Karpas-422 (cell line): ENCODE data around the gene DAPK2. TPM values are rescaled to one million over a fixed set of nuclear protein-coding genes. Genes with fewer than 3 reads are reported as not detected.

Experiments used
- DNase-seq: peaks from one replicate; pipeline ENCODE4 v3.0.0-alpha.2; 2015
- H2AFZ ChIP-seq: fragments of 200-600 bp; sonication (generic); 2 replicates; pipeline ENCODE4 v1.6.1; 2014; ENCODE audit warnings: antibody characterized with exemption, low read length, mixed read lengths
- H3K27ac ChIP-seq: fragments of 200-600 bp; sonication (generic); 2 replicates; pipeline ENCODE4 v1.5.1; 2014; ENCODE audit warnings: mild to moderate bottlenecking, low read length, moderate library complexity
- H3K27me3 ChIP-seq: fragments of 200-600 bp; sonication (generic); 2 replicates; pipeline ENCODE4 v1.6.1; 2014; ENCODE audit warnings: low read length, mixed read lengths
- H3K36me3 ChIP-seq: fragments of 200-600 bp; sonication (generic); 2 replicates; pipeline ENCODE4 v1.6.1; 2014; ENCODE audit warnings: low read length, mixed read lengths; ENCODE audit not compliant: insufficient read depth
- H3K4me1 ChIP-seq: fragments of 200-600 bp; sonication (generic); 2 replicates; pipeline ENCODE4 v1.6.1; 2014; ENCODE audit warnings: mild to moderate bottlenecking, low read length, mixed read lengths
- H3K4me2 ChIP-seq: fragments of 200-600 bp; sonication (generic); 2 replicates; pipeline ENCODE4 v1.6.1; 2014; ENCODE audit warnings: low read length, low read depth, mild to moderate bottlenecking; ENCODE audit not compliant: poor library complexity, severe bottlenecking
- H3K4me3 ChIP-seq: fragments of 200-600 bp; sonication (generic); 2 replicates; pipeline ENCODE4 v1.5.1; 2014; ENCODE audit warnings: mild to moderate bottlenecking, antibody characterized with exemption, low read length, mixed read lengths
- H3K79me2 ChIP-seq: fragments of 200-600 bp; sonication (generic); 2 replicates; pipeline ENCODE4 v1.6.1; 2014; ENCODE audit warnings: mild to moderate bottlenecking, low read length, mixed read lengths
- H3K9ac ChIP-seq: fragments of 200-600 bp; sonication (generic); 2 replicates; pipeline ENCODE4 v1.6.0; 2014; ENCODE audit warnings: low read length
- H3K9me2 ChIP-seq: fragments of 200-600 bp; sonication (generic), shearing (Covaris generic); replicated peaks from 2 replicates; pipeline ENCODE4 v1.6.0; 2014; ENCODE audit warnings: mild to moderate bottlenecking, low read length, moderate library complexity; ENCODE audit not compliant: insufficient read depth
- H3K9me3 ChIP-seq: fragments of 300-700, 200-600 bp; sonication (generic); 2 replicates; pipeline ENCODE4 v1.6.1; 2014; ENCODE audit warnings: low read length, mixed read lengths
- H4K20me1 ChIP-seq: fragments of 200-600 bp; sonication (generic); 2 replicates; pipeline ENCODE4 v1.6.1; 2014; ENCODE audit warnings: mild to moderate bottlenecking, antibody characterized with exemption, low read length, low read depth; ENCODE audit not compliant: insufficient read depth
- total RNA-seq: library from RNA; depleted of rRNA; stranded (reverse); fragments of >200 nt; shearing (Covaris generic); gene quantifications from 2 replicates; pipeline ENCODE4 v1.2.3, GENCODE V29; 2014; ENCODE audit warnings: low replicate concordance

DAPK2 gene
- total RNA-seq, 1 experiment from 2014 or later = 40.4 TPM

GRCh38 chr15:63985221-63986184, 60.8 kb downstream of the DAPK2 start:
- H3K27me3 ChIP-seq = no peaks in the 10 kb centered on the region
- no peaks in the 10 kb centered on the region for H3K9me3 ChIP-seq
- H3K4me1 ChIP-seq = peaks cover 90% of the 10 kb centered on the region
- peak overlapping the region; percentile 63 for H3K9ac ChIP-seq
- H2AFZ ChIP-seq = no peak overlapping the region
- no peak overlapping the region for H3K4me3 ChIP-seq
- H3K27ac ChIP-seq = peak overlapping the region; percentile 96
- no peaks in the 10 kb centered on the region for H3K9me2 ChIP-seq
- peak overlapping the region; percentile 55 for H3K4me2 ChIP-seq
- DNase-seq = no peak
- no peaks in the 10 kb centered on the region for H4K20me1 ChIP-seq
- peaks cover 19% of the 10 kb centered on the region for H3K79me2 ChIP-seq
- H3K36me3 ChIP-seq = no peaks in the 10 kb centered on the region

GRCh38 chr15:63984331-63984730, 62.0 kb downstream of the DAPK2 start:
- Histone ChIP-seq H3K4me3 (no peak overlapping the region), H3K27ac (peak overlapping the region; percentile 96), H3K27me3 (no peaks in the 10 kb centered on the region), H3K4me1 (peaks cover 97% of the 10 kb centered on the region), H3K9ac (no peak overlapping the region), H3K9me3 (no peaks in the 10 kb centered on the region), H4K20me1 (no peaks in the 10 kb centered on the region), H3K4me2 (peak overlapping the region; percentile 10), H3K79me2 (peaks cover 19% of the 10 kb centered on the region), H3K36me3 (no peaks in the 10 kb centered on the region), H3K9me2 (no peaks in the 10 kb centered on the region), H2AFZ (no peak overlapping the region)
- no peak for DNase-seq

DNA sequence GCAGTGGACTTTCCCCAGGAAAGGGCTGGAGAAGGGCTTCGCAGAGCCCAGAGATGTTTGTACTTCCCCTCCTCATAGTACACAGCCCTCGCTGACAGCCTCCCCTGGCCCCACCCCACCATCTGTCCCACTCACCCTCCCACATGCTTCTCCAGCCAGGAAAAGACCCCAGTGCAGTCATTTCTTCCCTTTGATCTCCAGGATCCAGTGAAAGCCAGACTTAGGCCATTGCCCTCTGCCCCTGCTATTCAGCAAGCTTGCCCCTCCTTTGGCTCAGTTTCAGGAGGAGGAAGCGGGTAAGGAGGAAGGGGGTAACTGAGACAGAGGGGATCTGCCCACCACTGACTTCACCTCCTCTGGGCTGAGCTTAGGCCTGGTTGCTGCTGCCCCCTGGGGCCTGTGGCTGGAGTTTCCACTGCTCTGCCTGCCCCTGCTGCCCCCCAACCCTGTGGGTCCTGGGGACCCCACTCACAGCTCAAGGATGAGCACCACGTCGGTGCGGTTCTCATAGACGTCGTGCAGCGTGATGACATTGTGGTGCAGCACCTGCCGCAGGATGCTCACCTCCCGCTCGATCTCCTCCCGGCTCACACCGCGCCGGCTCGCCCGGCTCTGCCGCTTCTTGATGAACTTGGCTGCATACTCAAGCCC, 63.1 kb downstream of the DAPK2 start:
- no peaks in the 10 kb centered on the region for H3K36me3 ChIP-seq
- no peaks in the 10 kb centered on the region for H3K27me3 ChIP-seq
- H3K4me1 ChIP-seq = peaks cover 97% of the 10 kb centered on the region
- no peaks in the 10 kb centered on the region for H3K9me2 ChIP-seq
- peaks cover 19% of the 10 kb centered on the region for H3K79me2 ChIP-seq
- no peaks in the 10 kb centered on the region for H3K9me3 ChIP-seq
- DNase-seq = peak; percentile 69
- H3K9ac ChIP-seq = peak overlapping the region; percentile 62
- no peaks in the 10 kb centered on the region for H4K20me1 ChIP-seq
- no peak overlapping the region for H2AFZ ChIP-seq
- H3K4me2 ChIP-seq = peak overlapping the region; percentile 74
- peak overlapping the region; percentile 52; the same call in 1 of the 2 replicates for H3K4me3 ChIP-seq
- peak overlapping the region; percentile 96 for H3K27ac ChIP-seq

- Histone ChIP-seq H3K9me3 (no peaks in the 10 kb centered on the region), H3K27ac (peak overlapping the region; percentile 96), H3K4me1 (peaks cover 96% of the 10 kb centered on the region), H3K79me2 (peaks cover 19% of the 10 kb centered on the region), H2AFZ (no peak overlapping the region), H3K27me3 (no peaks in the 10 kb centered on the region), H4K20me1 (no peaks in the 10 kb centered on the region), H3K36me3 (no peaks in the 10 kb centered on the region), H3K4me2 (peak overlapping the region; percentile 74), H3K9ac (peak overlapping the region; percentile 62), H3K4me3 (peak overlapping the region; percentile 52; the same call in 1 of the 2 replicates), H3K9me2 (no peaks in the 10 kb centered on the region)
- DNase-seq = peak; percentile 73
These were observed 63.9 kb downstream of the DAPK2 start for GRCh38 chr15:63982381-63982854.

- Histone ChIP-seq H3K9me3 (no peaks in the 10 kb centered on the region), H3K9me2 (no peaks in the 10 kb centered on the region), H3K4me3 (peak overlapping the region; percentile 52; the same call in 1 of the 2 replicates), H2AFZ (no peak overlapping the region), H3K27me3 (no peaks in the 10 kb centered on the region), H3K9ac (peak overlapping the region; percentile 47), H3K4me2 (peak overlapping the region; percentile 74), H3K4me1 (peaks cover 90% of the 10 kb centered on the region), H3K36me3 (no peaks in the 10 kb centered on the region), H4K20me1 (no peaks in the 10 kb centered on the region), H3K79me2 (peaks cover 19% of the 10 kb centered on the region), H3K27ac (peak overlapping the region; percentile 96)
- peak; percentile 76 for DNase-seq
These were observed 64.5 kb downstream of the DAPK2 start for GRCh38 chr15:63981596-63982320.

GRCh38 chr15:63979262-63979793, 67.0 kb downstream of the DAPK2 start:
- Histone ChIP-seq H3K27me3 (no peaks in the 10 kb centered on the region), H2AFZ (no peak overlapping the region), H3K4me2 (no peak overlapping the region), H3K9ac (no peak overlapping the region; the same call in 1 of the 2 replicates), H3K79me2 (peaks cover 6% of the 10 kb centered on the region), H3K9me2 (no peaks in the 10 kb centered on the region), H3K4me1 (peaks cover 72% of the 10 kb centered on the region), H3K27ac (peak overlapping the region; percentile 96), H4K20me1 (no peaks in the 10 kb centered on the region), H3K9me3 (no peaks in the 10 kb centered on the region), H3K4me3 (no peak overlapping the region), H3K36me3 (no peaks in the 10 kb centered on the region)
- DNase-seq = no peak

DNA sequence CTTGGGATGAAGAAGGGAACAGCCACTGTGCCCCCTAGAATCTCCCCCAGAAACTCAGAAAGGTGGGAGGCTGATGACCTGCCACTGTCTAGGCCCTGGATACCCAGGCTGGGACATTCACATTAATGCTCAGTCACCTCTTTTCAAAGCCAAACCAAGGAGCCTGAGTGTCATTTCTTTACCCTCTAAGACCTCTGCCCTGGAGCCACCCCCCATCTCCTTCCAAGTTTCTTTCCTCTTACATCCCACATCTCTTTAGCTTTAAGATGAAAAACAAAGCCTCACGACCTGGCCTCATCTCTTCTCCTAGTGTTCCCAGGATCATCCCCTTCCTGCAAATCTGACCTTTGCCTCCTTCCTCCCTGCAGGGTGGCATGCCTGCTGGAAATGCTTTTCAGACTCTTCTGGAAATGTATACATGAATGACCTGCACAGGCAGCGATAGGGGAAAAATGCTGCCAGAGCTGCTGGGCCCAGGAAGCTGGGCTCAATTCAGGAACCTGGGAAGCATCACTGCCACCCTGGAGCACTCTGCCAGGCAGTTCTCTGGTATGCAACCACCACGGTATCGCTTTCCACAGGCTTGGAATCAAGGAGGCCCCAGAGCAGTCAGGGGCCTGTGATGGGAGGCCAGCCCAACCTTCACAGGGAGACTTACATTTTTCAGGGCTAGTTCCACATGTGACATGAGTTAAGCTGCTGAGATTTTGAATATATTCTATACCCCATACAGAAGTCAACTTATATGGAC, 67.6 kb downstream of the DAPK2 start:
- Histone ChIP-seq H3K9me3 (no peaks in the 10 kb centered on the region), H3K27me3 (no peaks in the 10 kb centered on the region), H3K36me3 (no peaks in the 10 kb centered on the region), H3K4me1 (peaks cover 72% of the 10 kb centered on the region), H3K4me2 (no peak overlapping the region), H3K9ac (no peak overlapping the region; the same call in 1 of the 2 replicates), H3K79me2 (peaks cover 4% of the 10 kb centered on the region), H4K20me1 (no peaks in the 10 kb centered on the region), H3K9me2 (no peaks in the 10 kb centered on the region), H2AFZ (no peak overlapping the region), H3K27ac (peak overlapping the region; percentile 96), H3K4me3 (no peak overlapping the region)
- no peak for DNase-seq
